ENCODE data around the gene RAB3D. TPM values are rescaled to one million over a fixed set of nuclear protein-coding genes. Genes with fewer than 3 reads are reported as not detected.

The RAB3D gene
- total RNA-seq, 4 donors from 2014 or later, result 8.0 to 13.4 (median 11.5) TPM

DNA sequence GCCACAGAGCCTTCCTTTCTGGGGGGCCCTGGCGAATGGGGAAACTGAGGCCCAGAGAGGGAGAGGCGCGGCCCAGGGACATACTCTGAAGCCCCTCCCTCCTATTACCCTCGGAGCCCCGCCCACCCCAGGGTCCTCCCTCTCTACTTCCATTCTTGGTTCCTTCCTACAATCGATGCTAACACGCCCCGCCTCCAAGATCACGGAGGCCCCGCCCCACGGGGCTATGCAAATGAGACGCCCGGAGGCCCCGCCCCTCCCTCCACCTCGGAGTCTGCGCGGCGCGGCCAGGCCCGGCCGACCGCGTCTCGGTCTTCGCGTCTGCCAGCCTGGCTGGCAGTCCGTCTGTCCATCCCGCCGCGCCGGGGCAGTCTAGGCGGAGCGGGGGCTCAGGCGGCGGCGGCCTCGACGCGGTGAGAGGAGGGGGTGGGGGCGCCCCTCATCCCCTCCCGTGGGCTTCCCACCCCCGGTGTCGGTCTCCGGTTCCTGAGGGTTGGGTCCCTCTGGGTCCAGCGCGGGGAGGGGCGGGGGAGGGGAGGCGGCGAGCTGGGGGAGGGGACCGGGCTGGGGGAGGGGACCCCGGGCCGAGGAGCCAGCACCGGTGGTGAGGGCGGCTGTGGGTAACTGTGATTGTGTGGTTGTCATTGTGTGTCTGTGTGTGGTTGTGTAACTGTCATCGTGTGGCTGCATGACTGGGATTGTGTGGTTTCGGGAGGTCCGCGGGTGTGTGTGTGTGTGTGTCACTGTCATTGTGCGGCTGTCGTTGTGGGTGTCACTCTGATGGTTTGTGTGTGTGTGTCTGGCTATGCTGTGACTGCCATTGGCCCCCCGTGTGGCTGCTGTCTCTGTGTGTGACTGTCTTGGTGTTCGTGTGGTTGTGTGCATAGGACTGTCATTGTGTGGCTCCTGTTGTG, 16.0 kb upstream of the RAB3D start, which contains the start of gene PLPPR2:
TSS of gene PLPPR2 (plus strand) at position 273 of the 914 bp plus-strand sequence. CDS start 2,242 bp downstream, outside the sequence.
- no peak for TF ChIP-seq CTCF (IDR thresholded peaks at IDR 0.05; ENCODE audit: low read depth)

GRCh38 chr19:11349171-11349570, 9.7 kb upstream of the RAB3D start:
- no peak for TF ChIP-seq CTCF (IDR thresholded peaks at IDR 0.05; ENCODE audit: low read depth)

GRCh38 chr19:11347546-11348039, 8.1 kb upstream of the RAB3D start:
- no peak for TF ChIP-seq CTCF (IDR thresholded peaks at IDR 0.05; ENCODE audit: low read depth)

DNA sequence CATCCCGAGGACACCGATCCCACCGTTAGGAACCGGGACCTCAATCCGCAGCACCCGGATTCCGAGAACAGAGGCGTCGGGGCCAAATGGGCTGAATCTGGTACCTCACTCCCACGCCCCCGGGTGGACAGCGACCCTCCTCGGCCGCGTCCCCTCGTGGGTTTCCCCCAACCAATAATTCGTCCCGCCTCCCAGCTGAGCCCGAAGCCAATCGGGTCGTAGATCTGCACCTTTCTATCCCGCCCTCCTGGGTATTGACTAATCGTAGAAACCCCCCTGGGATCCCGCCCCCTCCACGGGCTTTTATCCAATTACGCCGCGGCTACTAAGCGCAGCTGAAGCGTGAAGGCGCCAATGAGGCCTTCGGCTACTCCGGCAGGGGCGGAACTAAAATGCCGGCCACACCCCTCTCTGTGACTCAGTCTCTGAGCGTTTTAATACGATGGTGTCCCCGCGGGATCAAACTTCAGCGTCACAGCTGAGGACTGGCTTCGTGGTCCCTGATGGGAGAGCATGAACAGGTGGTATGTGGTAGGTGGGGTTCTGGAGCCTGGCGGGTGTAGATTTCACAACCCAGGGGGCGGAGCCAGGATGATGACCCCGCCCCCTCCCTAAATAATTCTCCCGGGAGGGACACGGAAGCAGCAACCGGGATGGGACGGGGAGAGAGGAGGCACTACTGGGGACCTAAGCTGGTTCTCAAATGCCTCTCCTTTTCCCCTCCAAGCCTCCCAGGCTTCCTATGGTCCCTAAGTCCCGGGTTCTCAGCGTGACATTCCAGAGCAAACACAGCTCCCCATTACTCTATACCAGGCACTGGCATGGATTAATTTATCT, 6.9 kb upstream of the RAB3D start, which contains the start of the genes CCDC159 and TMEM205:
TSS of gene CCDC159 (plus strand) at position 416 of the 837 bp plus-strand sequence. CDS start at position 504, 88 bp downstream.
TSS of gene TMEM205 (minus strand) at position 165 of the 837 bp plus-strand sequence. CDS start 649 bp downstream, outside the sequence.
- no peak for TF ChIP-seq CTCF (IDR thresholded peaks at IDR 0.05; ENCODE audit: low read depth)

- TF ChIP-seq CTCF (IDR thresholded peaks at IDR 0.05; ENCODE audit: low read depth), result no peak
These were observed 5.8 kb upstream of the RAB3D start for GRCh38 chr19:11345122-11345803.

DNA sequence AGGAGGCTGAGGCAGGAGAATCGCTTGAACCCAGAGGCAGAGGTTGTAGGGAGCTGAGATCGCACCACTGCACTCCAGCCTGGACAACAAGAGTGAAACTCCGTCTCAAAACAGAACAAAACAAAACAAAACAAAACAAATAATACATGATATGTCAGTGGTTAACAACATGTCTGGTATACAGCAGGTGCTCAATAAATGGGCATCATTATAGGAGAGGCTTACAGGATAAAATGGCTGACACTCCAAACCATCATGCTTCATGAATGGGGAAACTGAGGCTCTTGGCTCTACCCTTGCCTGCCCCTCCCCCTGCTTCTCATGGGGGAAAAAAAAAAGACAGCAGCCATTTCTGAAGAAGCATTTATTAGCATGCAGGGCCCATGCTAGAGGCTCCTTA, 3.0 kb upstream of the RAB3D start:
- no peak for TF ChIP-seq CTCF (IDR thresholded peaks at IDR 0.05; ENCODE audit: low read depth)
